GM21360 (cell line): Measurements from ENCODE around the gene GET4.

Experiments used
- ATAC-seq: cut with Tn5 transposase; IDR thresholded peaks from one replicate; pipeline ENCODE4 v1.9.1; 2021; ENCODE audit warnings: mild to moderate bottlenecking, moderate library complexity; ENCODE audit not compliant: unreplicated experiment

GET4 gene

DNA sequence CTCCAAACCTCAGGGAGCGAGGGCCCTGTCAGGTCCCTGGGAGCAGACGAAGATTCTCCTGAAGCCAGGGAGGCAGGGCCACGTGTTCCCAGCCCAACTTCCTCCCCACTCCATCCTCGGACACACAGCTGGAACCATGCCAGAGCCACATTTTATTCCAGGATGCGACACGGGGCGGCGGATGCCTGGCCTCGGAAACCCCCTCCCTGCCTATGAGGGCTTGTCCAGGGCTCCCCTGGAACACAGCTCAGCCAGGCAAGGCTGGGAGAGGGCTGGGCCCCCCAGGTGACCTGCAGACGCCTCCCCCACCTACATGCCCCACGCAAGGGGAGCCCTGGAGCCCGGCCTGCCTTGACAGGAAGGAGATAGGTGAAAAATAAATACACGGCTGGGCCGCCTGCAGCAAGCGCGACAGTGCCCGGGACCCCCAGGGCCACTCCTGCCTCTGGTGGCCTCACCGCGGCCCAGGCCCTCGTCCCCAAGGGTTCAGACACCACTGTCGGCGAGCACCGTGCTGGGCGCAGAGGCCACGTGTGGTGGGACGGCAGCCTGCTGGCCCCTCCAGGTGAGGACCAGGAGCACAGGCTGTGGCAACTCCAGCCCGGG, 21.5 kb downstream of the GET4 start:
- ATAC-seq = no peak

DNA sequence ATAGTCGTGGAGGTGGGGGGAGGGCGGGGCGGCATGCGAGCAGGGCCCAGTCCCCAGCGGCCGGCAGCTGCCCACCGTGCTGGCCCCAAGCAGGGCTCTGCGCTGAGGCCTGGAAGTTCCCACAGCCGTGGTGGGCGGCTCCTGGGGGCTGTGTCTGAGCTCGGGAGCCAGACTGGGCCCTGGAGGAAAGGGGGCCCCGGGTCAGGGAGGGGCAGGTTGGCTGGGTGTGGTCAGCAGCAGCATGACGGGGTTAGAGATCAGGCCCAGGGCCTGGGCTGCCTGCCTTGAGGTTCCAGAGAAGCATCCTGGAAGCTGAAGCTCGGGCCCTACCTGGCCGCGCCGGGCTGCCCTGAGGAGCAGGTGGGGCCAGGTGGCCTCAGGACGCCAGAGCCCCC, 22.1 kb downstream of the GET4 start:
- ATAC-seq = no peak

DNA sequence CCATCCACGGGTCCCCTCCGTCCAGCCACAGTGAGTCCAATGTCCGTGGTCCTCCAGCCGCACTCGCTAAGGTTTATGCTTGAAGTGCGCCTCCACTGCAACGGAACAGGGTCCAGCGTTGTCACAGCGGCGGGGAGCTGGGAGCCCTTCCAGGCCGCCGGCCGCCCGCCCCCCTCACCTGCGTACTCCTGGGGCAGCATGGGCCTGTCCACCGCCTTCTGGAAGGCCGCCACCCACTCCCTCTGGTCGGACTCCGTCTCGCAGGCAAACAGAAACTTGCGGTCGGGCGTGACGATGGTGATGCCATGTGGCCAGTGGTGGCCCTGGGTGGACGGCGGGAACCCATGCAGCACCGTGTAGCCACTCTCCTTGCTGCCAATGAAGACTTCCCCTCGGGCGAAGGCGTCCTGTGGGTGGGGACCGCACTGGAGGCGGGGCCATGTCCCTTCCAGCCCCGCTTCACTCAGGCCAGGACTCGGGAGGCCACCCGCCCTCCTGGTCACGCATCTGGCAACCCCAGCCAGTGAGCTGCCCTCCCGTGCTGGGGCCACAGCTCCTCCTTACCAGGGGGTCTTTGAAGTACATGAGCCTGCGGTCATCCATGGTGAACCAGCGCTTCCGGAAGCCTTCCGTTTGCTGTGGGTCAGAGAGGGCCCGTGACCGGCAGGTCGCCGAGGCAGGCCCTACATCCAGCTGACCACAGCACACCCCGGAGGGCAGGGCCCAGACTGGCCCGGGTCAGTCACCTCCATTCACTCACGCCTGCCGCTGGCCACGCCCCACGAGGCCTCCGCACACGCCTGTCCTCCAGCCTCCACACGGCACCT, 22.7 kb downstream of the GET4 start:
- no peak for ATAC-seq

DNA sequence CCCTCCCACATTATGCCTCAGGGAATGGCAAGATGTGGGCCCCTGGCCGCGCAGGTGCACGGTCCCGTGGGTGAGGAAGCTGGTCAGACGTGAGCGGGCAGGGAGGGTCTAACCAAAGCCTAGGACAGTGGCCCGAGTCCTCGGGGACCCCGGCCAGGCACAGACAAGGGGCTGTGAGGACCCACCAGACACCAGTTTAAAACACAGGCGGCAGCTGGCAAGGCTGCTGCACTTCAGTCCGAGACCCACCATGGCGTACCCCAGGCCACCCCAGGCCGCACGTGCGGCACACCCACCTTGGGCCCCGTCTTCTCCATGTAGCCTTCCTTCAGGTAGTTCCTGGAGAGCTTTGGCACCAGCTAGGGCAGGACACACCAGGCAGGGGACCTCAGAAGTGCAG, 23.5 kb downstream of the GET4 start:
- no peak for ATAC-seq

DNA sequence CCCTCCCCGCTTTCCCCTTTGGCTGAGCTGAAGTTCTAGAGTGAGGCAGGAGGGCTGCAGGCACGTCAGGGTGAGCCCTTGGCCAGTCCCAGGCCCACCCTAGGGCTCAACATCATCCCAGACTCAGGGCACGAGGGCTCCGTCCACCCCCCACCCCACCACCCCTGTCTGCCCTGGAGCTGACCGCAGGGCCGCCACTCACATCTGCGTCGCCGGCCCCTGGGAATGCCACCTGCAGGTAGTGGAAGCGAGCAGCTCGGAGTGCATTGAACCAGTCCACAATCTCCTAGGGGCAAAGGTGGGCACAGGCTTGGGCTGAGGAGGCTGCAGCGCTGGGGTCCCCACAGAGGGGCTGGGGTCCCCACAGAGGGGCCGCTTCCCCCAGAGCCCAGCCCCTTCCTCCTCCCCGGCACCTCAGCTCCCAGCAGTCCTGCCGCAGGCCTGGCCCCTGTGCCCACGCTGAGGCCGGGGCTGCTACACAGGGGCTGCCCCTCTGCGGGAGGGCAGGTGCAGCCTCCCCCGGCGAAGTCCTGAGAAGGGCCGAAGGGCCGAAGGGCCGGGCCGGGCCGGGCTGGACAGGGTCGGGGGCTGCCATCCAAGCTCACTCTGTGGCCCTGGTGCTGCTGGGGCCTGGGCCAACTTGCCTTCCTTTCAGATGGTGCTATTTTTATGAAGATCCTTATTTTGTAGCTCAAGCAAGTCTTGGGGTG, 24.1 kb downstream of the GET4 start:
- ATAC-seq = no peak

DNA sequence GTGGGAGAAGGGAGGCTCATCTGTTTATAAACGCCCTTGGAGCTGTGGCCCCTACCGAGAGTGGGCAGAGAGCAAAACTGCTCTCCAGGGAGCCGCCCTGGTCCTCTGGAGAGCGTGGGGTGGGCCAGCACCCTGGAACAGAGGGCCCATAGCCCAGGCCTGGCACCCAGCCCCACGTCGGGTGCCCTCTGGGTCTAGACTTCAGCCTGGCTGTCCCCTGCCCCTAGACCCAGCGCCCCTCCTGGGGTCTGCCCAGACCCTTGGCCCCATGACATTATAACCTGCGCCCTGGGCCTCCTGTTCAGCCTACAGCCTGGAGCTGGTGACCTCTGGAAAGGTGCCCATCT, 24.7 kb downstream of the GET4 start:
- ATAC-seq = no peak

DNA sequence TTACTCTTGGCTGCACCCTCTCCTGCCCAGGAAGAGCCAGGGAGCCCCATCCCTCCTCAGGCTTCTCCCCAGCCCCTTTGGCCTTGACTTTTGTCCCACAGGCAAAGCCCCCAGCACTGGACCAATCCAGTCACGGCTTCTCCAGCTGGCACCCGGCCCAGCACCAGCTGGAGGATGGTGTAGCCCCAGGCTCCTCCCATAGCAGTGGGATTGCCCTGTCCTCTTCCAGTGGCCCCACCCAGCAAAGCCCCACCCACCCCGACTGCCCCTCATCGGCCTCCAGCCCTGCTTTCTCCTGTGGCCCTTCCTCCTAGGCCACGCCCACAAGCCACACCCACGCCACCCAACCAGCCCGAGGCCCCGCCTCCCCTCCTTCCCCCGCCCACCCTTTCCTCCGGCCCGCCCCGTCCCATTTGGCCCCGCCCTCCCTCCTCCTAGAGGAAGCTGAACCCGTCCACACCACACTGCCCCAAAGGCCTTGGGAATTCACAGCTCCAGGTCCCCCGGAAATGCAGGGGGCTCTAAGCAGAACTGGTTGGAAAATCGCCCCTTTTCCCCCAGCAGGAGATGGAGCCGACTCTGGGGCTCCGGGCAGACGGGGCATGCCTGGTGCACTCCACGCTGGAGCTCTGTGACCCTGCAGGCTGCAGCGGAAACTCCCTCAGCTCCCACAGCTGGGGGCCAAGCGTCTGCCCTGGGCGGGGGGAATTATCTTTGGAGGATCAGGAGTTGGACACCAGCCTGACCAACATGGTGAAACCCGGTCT, 25.2 kb downstream of the GET4 start:
- no peak for ATAC-seq

DNA sequence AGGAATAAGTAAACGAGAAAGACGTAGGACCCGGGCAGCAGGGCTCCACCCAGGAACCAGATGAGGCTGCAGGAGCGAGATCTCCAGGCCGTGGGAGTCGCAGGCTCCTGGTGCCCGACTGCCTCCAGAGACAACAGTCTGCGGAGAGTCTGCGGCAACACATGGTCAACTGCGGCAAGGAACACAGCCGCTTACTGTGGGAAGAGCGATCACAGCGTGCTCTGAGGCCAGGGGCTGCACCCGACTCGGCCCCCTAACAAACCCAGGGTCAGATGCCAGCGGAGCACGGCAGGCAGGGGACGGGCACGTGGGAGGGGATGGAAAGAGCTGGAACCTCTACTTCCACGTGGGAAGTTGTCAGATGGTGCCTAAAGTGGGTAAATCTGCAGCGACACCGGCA, 26.6 kb downstream of the GET4 start:
- no peak for ATAC-seq

DNA sequence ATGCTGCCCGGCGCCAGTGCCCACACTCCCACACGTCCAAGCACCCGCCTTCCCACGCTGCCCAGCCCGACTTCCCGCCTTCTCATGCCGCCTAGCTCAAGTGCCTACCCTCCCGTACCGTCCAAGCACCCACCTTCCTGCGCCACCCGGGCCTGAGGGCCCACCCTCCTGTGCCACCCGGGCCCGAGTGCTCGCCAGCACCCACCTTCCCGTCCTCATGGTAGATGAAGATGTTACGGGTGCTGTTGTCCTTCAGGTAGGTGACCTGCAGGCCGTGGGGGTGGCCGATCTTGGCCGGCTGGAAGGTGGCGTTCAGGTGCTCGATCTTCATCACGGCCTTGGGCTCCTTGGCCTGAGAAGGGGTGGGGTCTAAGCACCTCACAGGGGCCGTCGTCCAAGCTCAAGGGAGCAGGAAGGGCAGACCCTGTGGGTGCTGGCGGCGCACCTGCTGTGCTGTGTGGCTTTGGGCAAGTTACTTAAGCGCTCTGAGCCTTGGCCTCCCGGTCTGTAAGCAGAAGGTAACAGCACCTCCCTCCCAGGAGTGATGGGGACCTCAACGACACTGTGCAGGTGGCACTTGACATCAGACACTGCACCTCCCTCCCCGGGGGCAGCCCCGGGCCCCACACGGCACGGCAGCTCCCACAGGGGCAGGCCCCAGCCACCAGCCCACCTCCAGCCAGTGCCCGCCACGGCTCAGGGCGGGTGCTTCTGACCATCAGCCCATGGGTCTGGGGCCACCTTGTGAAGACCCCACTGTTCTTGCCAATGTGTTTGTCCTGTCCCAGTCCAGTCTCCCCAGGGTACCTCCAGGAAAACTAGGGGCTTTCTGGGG, 27.8 kb downstream of the GET4 start:
- ATAC-seq = no peak

DNA sequence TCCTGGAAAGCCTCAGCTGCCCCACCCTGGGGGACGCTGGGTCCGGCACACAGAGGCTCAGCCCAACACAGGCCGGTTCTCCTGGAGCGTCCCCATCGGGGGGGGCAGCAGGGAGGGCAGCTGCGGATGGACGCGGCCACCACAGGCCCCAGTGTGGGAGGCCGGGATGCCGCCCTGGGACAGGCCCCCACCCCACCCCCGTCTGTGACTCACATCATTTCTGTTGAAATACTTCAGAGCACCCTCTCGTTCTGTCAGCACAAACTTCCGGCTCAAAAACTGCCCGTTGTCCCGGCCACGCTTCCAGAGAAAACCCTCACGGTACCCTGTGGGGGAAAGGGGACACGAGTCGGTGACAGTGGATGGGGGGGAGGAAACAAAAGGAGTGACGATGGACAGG, 28.5 kb downstream of the GET4 start:
- no peak for ATAC-seq

DNA sequence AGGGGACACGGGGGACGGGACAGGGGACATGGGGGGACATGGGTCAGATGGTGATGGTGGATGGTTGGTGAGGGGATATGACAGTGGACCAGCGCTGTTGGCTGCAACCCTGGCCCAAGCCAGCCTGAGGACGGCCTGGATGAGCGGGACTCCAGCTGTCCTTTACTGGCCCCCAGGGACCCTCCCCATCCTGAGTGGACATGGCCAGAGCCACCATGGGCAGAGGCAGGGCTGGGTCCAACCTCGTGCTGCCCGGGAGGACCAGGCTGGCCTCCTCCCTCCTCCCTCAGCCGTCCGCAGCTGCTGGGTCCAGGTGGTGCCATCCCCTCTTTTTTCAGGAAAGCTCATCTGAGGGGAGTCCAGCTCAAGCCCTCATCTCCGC, 30.4 kb downstream of the GET4 start:
- no peak for ATAC-seq

DNA sequence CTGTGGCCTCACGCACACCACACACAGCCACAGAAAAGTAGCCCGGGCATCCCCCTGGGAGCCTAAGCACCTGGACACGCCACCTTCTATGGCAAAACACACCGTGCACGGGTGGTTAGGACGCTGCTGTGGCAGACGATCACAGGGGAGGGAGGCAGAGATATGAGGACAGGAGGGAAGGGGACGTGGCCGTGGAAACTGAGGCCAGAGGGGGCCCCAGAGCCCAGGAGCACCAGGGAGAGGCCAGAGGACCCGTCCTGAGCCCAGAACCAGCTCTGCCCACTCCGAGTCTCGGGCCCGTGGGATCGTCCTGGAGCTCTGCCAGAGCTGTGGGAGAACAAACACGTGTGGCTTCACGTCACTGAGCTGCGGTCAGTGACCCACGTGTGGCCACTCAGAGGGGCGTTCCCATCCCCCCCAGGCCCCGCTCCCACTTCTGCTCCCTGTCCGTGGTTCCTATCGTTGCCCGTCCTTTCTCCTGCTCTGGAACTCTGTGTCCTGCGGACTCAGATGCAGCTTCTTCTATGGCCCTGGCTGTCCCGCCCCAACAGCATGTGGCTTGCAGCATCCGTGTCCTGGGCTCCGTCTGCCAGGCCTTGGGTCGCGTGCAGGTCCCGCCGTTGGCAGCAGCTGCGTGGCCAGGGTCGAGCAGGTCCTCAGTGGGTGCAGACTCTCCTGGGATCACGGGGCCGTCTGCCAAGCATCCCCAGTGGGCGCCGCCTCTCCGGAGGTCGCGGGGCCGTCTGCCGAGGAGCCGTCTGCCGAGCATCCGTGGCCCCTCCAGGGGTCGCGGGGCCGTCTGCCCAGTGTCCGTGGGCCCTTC, 31.0 kb downstream of the GET4 start:
- ATAC-seq = no peak

DNA sequence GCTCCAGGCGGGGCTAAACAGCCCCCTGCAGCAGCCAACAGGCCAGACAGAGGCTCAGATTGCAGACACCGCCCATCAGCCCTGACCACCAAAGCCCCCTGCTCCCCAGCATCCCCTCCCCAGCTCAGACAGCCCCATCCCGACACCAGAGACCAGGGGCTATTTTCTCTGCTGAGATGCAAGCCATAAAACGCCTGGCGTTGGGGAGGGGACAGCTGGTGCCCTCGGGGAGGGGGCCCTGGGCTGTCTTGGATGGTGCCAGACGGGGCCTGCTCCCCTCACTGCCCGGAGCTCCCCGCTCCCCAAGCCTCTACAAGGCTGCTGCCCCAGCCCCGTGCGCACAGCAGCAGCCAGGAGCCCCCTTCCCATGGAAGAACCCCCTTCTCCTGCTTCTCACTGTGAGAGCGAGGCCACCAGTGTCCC, 31.8 kb downstream of the GET4 start:
- peak; percentile 5 for ATAC-seq

DNA sequence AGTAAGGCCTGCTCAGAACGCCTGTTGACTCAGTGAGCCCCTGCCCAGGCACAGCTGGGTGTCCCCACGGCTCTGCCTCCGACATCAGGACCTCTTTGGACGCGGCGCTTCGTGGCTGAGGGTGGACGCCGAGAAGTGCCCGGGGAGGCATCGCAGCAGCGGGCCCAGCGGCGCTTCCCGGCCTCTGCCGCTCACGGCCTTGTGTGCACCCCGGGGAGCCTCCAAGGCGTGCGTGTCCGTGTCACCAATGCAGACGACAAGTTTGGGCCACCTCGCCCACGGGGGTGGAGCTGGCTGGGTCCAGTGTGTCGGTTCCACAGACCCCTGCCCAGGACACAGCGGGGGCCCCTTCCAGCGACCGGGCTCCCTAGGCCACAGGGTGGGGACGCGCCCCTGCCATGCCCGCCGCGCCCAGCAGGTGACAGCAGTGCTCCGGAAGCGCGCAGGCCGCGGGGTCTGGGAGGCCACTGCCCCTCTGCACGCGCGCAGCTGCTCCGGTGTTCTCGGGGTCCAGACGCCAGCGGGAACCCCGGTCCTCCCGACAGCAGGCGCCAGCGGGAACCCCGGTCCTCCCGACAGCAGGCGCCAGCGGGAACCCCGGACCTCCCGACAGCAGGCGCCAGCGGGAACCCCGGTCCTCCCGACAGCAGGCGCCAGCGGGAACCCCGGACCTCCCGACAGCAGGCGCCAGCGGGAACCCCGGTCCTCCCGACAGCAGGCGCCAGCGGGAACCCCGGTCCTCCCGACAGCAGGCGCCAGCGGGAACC, 32.4 kb downstream of the GET4 start:
- ATAC-seq = peak; percentile 52

DNA sequence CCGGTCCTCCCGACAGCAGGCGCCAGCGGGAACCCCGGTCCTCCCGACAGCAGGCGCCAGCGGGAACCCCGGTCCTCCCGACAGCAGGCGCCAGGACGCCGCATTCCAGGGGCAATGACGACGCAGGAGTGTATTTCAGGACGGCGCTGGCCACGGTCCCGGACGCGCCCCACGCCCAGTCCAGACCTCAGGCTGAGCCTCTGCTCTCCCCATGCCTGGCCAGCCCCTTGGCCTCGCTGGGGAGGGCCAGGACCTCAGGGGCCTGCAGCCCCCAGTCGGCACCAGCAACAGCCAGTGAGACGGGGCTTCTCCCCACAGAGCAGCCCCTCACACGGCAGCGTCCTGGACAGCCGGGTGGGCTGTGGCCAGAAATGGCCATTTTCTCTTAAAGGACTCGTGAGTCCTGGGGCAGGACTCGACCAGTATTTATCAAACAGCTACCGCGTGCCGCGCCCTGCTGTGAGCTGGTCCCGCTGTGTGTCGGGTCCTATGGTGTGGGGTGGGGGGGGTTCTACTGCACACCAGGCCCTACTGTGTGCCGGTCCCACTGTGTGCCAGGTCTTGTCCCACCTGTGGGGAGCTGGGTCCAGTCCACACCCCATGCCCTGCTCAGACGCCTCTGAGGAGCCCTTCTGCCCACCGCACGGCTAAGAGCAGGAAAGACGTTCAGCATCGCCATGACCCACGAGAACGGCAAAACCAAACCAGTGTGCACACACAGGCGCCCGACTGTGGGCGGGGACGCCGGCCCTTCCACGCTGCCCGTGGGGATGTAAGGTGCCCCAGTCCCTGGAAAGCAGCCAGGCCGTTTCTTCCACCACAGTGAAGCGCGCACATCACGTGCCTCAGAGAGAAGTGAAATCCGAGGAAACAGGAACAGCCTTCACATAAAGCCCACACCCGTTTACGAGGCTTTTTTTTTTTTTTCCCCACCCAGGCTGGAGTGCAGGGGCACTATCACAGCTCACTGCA, 33.3 kb downstream of the GET4 start:
- no peak for ATAC-seq

DNA sequence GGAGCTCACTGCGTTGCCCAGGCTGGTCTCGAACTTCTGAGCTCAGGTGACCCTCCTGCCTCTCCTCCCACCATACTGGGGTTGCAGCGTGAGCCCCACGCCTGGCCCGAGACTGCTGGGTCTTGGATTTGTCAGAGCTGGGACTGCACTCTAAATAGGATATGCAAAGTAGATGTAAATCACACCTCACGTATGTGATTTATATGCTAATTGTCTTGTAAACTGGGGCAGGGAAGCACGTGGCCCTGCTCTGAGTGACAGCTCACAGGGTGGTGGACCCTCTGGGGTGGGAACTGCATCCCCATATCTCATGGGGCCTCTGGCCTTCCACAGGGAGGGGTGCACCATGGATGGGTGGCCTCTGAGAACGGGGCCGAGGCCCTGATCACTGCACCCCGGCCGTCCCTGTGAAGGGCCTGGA, 34.1 kb downstream of the GET4 start:
- no peak for ATAC-seq

DNA sequence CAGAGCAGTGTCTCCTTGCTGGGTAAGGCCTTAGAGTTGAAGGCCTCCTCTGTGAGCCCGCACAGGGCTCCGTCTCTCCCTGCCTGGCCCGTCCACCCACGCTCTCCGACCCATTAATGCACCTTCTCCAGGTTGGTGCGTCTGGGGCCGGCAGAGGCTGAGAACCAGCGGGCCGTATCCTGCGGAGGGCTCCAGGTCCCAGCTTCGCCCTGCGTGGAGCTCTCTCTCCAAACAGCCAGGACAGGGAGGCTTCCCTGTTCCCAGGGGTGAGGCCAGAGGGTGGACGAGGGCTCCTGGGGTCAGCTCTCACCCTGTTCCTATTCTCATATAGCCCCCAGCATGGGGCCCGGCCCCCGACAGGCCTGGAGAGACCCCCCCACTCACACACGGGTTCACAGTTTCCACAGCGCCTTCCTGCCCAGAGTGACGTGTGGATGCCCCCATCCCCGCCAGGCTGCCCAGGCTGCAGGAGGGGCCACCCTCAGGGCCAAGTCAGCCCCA, 34.6 kb downstream of the GET4 start:
- no peak for ATAC-seq
